Panc1 (cell line): ENCODE results near the gene THEM4.

Experiments
- POLR2AphosphoS5 ChIP-seq: IDR thresholded peaks from 2 replicates; pipeline ENCODE4 v1.6.1; 2012; ENCODE audit warnings: mild to moderate bottlenecking, low read depth, low read length, moderate library complexity
- SIN3A ChIP-seq: IDR thresholded peaks from 2 replicates; pipeline ENCODE4 v1.6.1; 2012; ENCODE audit warnings: low read depth, mild to moderate bottlenecking, low read length, moderate library complexity, borderline replicate concordance; ENCODE audit not compliant: insufficient read depth
- TF ChIP-seq, protein P1 (sequence below): fragments of 450-650 bp; IDR thresholded peaks from 2 replicates; pipeline ENCODE4 v1.5.1; 2017; ENCODE audit warnings: mild to moderate bottlenecking

DNA sequence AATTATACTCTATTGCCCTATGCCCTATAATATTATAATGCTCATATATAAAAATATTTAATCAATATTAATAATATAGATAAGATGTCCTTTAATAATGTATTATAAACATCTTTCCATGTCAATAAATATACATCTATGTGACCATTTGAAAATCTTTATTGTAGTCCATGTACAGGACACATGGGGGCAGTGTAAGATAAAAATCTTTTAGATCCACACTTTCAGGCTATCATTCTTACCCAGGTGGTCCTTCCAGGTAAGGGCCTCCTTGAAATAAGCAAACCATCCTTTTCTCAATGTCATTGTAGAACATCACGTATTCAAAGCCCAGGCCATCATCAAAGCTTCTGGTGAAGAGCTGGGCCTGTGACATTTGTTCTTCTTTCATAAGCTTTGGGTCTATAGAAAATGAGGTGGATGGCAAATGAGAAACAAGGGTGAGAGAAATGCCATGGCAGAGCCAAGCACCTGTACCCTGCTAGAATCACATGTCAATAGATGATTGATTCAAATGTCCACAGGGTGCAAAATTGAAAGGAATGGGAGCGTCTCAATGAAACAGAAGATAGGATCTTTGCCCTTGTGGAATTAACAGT, 20.2 kb downstream of the THEM4 start:
- TF ChIP-seq, protein P1, sequence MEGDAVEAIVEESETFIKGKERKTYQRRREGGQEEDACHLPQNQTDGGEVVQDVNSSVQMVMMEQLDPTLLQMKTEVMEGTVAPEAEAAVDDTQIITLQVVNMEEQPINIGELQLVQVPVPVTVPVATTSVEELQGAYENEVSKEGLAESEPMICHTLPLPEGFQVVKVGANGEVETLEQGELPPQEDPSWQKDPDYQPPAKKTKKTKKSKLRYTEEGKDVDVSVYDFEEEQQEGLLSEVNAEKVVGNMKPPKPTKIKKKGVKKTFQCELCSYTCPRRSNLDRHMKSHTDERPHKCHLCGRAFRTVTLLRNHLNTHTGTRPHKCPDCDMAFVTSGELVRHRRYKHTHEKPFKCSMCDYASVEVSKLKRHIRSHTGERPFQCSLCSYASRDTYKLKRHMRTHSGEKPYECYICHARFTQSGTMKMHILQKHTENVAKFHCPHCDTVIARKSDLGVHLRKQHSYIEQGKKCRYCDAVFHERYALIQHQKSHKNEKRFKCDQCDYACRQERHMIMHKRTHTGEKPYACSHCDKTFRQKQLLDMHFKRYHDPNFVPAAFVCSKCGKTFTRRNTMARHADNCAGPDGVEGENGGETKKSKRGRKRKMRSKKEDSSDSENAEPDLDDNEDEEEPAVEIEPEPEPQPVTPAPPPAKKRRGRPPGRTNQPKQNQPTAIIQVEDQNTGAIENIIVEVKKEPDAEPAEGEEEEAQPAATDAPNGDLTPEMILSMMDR = peak; percentile 64
- TF ChIP-seq SIN3A (no peak), POLR2AphosphoS5 (no peak)
